ENCODE results near the gene AFF2. TPM values are rescaled to one million over a fixed set of nuclear protein-coding genes. Genes with fewer than 3 reads are reported as not detected.

AFF2 gene
- total RNA-seq, 4 donors from 2014 or later, result 0.43 to 7.9 (median 4.3) TPM

DNA sequence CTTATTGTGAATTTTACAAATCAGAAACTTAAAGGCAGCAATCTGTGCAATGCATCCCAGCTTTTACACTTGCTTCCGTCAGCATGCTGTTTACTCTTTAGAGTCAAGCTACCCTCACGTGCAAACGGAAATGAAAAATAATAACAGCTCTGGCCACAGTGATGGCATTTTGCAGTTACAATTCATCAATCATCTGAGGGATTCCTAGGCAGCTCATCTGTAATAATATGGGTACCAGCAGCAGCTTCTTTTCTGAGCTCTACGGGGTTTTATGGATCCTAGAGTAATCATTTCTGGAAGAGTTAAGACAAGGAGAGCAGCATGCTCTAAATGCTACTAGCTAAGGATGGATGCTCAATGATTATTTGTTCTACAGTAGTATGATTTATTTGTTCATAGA, 313.6 kb downstream of the AFF2 start:
- no peak for DNase-seq
- no peak for TF ChIP-seq POLR2A (IDR thresholded peaks at IDR 0.05)
- TF ChIP-seq, protein P1, sequence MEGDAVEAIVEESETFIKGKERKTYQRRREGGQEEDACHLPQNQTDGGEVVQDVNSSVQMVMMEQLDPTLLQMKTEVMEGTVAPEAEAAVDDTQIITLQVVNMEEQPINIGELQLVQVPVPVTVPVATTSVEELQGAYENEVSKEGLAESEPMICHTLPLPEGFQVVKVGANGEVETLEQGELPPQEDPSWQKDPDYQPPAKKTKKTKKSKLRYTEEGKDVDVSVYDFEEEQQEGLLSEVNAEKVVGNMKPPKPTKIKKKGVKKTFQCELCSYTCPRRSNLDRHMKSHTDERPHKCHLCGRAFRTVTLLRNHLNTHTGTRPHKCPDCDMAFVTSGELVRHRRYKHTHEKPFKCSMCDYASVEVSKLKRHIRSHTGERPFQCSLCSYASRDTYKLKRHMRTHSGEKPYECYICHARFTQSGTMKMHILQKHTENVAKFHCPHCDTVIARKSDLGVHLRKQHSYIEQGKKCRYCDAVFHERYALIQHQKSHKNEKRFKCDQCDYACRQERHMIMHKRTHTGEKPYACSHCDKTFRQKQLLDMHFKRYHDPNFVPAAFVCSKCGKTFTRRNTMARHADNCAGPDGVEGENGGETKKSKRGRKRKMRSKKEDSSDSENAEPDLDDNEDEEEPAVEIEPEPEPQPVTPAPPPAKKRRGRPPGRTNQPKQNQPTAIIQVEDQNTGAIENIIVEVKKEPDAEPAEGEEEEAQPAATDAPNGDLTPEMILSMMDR (IDR thresholded peaks at IDR 0.05), result no peak
- H3K4me1 ChIP-seq, result no peaks in the 10 kb centered on the region

DNA sequence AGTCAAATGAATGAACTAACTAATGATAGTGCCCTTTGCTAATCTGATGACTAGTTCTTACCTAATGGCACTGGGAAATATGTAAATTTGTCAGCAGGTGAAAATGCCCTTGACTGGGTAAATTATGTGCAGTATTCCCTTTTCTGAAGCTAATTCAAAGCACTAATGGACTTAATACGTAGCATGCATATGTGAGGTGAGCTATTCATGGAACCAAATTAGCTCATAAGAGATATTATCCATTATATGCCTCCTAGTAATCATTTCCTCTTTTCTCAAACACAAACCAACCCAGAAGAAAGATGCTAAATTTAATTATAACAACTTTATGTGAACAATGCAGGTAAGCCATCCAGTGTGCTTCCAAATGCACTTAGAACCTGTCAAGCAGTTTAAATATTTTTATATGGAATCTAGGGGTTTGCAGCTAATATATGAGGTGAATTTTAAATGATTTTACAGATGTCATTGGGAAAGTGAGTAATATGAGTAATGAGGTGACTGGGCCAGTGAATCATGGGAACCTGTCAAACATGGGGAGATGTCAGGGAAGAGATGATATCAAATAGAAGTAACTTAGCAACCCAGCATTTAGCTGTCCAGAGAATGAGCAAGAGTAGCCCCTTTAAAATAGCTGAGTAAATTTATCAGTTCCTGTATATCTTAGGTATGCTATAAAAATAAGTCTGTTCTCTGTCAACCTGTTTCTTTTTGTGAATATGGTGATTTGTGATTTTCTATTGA, 315.0 kb downstream of the AFF2 start:
- intact Hi-C loops (cut with DNase I; ENCODE audit: low total_unique reads), result no loop called here
- Histone ChIP-seq H3K4me1 (no peaks in the 10 kb centered on the region), H3K9me3 (no peaks in the 10 kb centered on the region), H3K36me3 (no peaks in the 10 kb centered on the region), H3K27me3 (no peaks in the 10 kb centered on the region), H3K27ac (no peak overlapping the region), H3K4me3 (no peak overlapping the region)
- no peak for DNase-seq
- TF ChIP-seq POLR2A (IDR thresholded peaks at IDR 0.05), result no peak

More for the DNA sequence above, 313.6 kb downstream of the AFF2 start:
- H3K27ac ChIP-seq, result no peak overlapping the region
- no peaks in the 10 kb centered on the region for H3K27me3 ChIP-seq
- no peaks in the 10 kb centered on the region for H3K36me3 ChIP-seq
- intact Hi-C loops (cut with DNase I; ENCODE audit: low total_unique reads), result no loop called here
- H3K4me3 ChIP-seq, result no peak overlapping the region
- no peaks in the 10 kb centered on the region for H3K9me3 ChIP-seq

- TF ChIP-seq, protein P1 (IDR thresholded peaks at IDR 0.05), result no peak
- TF ChIP-seq POLR2A (IDR thresholded peaks at IDR 0.05), result no peak
- H3K4me3 ChIP-seq, result no peak overlapping the region
- intact Hi-C loops (cut with DNase I; ENCODE audit: low total_unique reads), result no loop called here
- H3K9me3 ChIP-seq, result no peaks in the 10 kb centered on the region
- DNase-seq, result no peak
- no peak overlapping the region for H3K27ac ChIP-seq
- H3K36me3 ChIP-seq, result no peaks in the 10 kb centered on the region
- no peaks in the 10 kb centered on the region for H3K4me1 ChIP-seq
- no peaks in the 10 kb centered on the region for H3K27me3 ChIP-seq
Measured at GRCh38 chrX:148823986-148824385, 323.6 kb downstream of the AFF2 start.

DNA sequence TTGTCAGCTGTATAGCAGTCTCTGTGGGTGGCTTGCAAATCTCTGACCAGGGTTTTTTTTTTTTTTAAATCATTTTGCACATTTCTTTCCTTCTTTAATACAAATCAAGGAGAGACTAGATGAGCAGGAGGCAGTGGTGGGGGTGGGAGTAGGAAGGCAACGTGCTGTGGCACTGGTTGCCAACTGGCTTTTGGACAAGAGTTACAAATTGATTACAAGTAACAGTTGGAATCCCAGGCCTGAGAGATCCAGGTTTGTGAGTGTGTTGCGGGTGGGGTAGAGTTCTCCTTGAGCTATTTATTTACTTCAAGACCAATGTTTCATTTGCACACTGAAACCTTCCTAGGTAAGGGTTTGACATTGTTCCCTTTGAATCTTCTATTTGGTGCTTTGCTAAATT, 325.3 kb downstream of the AFF2 start:
- Histone ChIP-seq H3K4me1 (no peaks in the 10 kb centered on the region), H3K27me3 (no peaks in the 10 kb centered on the region), H3K27ac (no peak overlapping the region), H3K4me3 (no peak overlapping the region), H3K36me3 (no peaks in the 10 kb centered on the region), H3K9me3 (no peaks in the 10 kb centered on the region)
- TF ChIP-seq, protein P1 (IDR thresholded peaks at IDR 0.05), result no peak
- no peak for TF ChIP-seq POLR2A (IDR thresholded peaks at IDR 0.05)
- DNase-seq, result no peak
- intact Hi-C loops (cut with DNase I; ENCODE audit: low total_unique reads), result no loop called here

- DNase-seq, result no peak
- TF ChIP-seq, protein P1 (IDR thresholded peaks at IDR 0.05), result no peak
- no peak for TF ChIP-seq POLR2A (IDR thresholded peaks at IDR 0.05)
- Histone ChIP-seq H3K4me1 (no peaks in the 10 kb centered on the region), H3K4me3 (no peak overlapping the region), H3K27ac (no peak overlapping the region), H3K9me3 (no peaks in the 10 kb centered on the region), H3K27me3 (no peaks in the 10 kb centered on the region), H3K36me3 (no peaks in the 10 kb centered on the region)
- intact Hi-C loops (cut with DNase I; ENCODE audit: low total_unique reads), result no loop called here
Measured at GRCh38 chrX:148836741-148837140, 336.3 kb downstream of the AFF2 start.

Measured in uterus (tissue), 4 donors.